ENCODE measurements around the gene GC. TPM values are rescaled to one million over a fixed set of nuclear protein-coding genes. Genes with fewer than 3 reads are reported as not detected.
"Not testable (repeated sequence)": the region's sequence is repeated elsewhere in the genome, so short reads cannot be mapped to it uniquely, and the experiment has no call there.

GC gene
- total and polyA plus RNA-seq, 8 donors, result 8.0 to 289 (median 30.3) TPM

DNA sequence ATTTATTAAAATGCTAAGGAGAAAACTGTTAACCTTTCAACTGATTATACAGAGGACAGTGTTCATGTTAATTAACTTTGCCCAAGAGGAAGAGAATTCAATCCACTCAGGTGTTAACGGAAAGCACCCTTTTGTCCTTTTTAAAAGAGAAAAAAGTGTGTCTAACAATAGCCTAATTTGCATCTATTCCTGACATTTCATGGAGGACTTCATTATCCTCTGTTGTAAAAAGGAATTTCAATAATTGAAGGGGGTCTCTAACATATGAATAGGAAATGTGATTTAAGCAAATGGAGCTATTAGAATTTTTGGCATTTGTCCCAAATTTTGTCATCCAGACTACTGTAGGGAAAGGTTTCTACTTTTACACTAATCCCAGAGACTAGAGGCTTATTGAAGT, 44.6 kb upstream of the GC start:
- no peak for FAIRE-seq
- Histone ChIP-seq H3K4me3 (no peak overlapping the region), H3K27ac (no peak overlapping the region), H3K9me3 (no peaks in the 10 kb centered on the region), H3K27me3 (no peaks in the 10 kb centered on the region), H3K36me3 (no peaks in the 10 kb centered on the region), H3K4me1 (no peaks in the 10 kb centered on the region)
- no peak for DNase-seq
- intact Hi-C loops (cut with DNase I), result no loop called here
- no peak for ATAC-seq
- 81 to 97% methylated on average over 1 of the region's 1 CpG for WGBS, 2 donors
- TF ChIP-seq CTCF (IDR thresholded peaks at IDR 0.05), result no peak

- TF ChIP-seq CTCF (IDR thresholded peaks at IDR 0.05), result no peak
- intact Hi-C loops (cut with DNase I), result no loop called here
- 72 to 74% methylated on average over 4 of the region's 4 CpGs for WGBS, 2 donors
- no peak for FAIRE-seq
- no peak overlapping the region for H3K4me3 ChIP-seq
- H3K9me3 ChIP-seq, result no peaks in the 10 kb centered on the region
- no peaks in the 10 kb centered on the region for H3K36me3 ChIP-seq
- H3K27me3 ChIP-seq, result no peaks in the 10 kb centered on the region
- H3K27ac ChIP-seq, result no peak overlapping the region
- DNase-seq, result no peak
- no peaks in the 10 kb centered on the region for H3K4me1 ChIP-seq
- no peak for ATAC-seq
Observed at GRCh38 chr4:71827826-71828225, 43.9 kb upstream of the GC start.

GRCh38 chr4:71816676-71817303, 32.9 kb upstream of the GC start:
- Histone ChIP-seq H3K27ac (no peak overlapping the region), H3K4me3 (no peak overlapping the region), H3K36me3 (no peaks in the 10 kb centered on the region), H3K4me1 (no peaks in the 10 kb centered on the region), H3K9me3 (no peaks in the 10 kb centered on the region), H3K27me3 (no peaks in the 10 kb centered on the region)
- intact Hi-C loops (cut with DNase I), result no loop called here
- TF ChIP-seq CTCF (IDR thresholded peaks at IDR 0.05), result no peak
- no peak for DNase-seq
- no peak for ATAC-seq
- no peak for FAIRE-seq
- 73 to 90% methylated on average over 4 of the region's 4 CpGs for WGBS, 2 donors

DNA sequence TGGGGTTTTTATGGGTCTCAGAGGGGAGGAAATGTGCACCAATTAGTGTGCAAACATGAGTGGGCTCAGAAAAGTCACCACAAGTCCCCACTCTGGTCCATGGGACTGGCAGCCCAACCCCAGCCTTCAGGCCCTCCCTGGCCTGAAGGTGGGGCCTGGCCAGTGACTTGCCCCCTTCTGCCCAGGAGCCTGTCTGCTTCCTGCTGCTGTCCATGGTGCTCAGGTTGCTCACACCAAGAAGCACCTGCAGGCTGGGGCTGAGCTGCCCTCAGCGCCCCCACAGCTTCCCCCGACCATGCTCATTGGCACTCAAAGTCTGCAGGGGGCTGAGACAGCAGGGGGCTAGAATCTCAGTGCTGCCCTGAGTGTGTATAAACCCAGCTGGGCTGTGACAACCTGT, 30.6 kb upstream of the GC start:
- no peak overlapping the region for H3K27ac ChIP-seq
- ATAC-seq (no peak), FAIRE-seq (no peak), DNase-seq (peak in 1 of 6 donors; percentile 35)
- no peaks in the 10 kb centered on the region for H3K4me1 ChIP-seq
- no peak overlapping the region for H3K4me3 ChIP-seq
- no peaks in the 10 kb centered on the region for H3K36me3 ChIP-seq
- intact Hi-C loops (cut with DNase I), result no loop called here
- WGBS, 2 donors, result 90 to 97% methylated on average over 2 of the region's 2 CpGs
- H3K27me3 ChIP-seq, result no peaks in the 10 kb centered on the region
- H3K9me3 ChIP-seq, result no peaks in the 10 kb centered on the region
- no peak for TF ChIP-seq CTCF (IDR thresholded peaks at IDR 0.05)

GRCh38 chr4:71809805-71810204, 25.9 kb upstream of the GC start:
- 38 to 78% methylated on average over 1 of the region's 1 CpG for WGBS, 2 donors
- H3K27ac ChIP-seq; H3K36me3 ChIP-seq; intact Hi-C loops (cut with DNase I); H3K9me3 ChIP-seq; H3K27me3 ChIP-seq; FAIRE-seq; H3K4me3 ChIP-seq; H3K4me1 ChIP-seq; ATAC-seq; DNase-seq: not testable (repeated sequence)

Data from pancreas (tissue), 10 donors.